Thyroid gland (tissue), 4 donors: ENCODE data around the gene GOLGA2.

ENCODE experiments used
- POLR2A ChIP-seq, 2 donors: fragments of 450-650 bp; IDR thresholded peaks; one replicate each; pipeline ENCODE4 v1.6.1; 2017; ENCODE audit warnings: antibody characterized with exemption in 2 of 2, mild to moderate bottlenecking in 2 of 2, moderate library complexity in 1 of 2
- TF ChIP-seq, protein P1 (sequence below), 6 experiments: fragments of 200-600 bp in 3 of 6; fragments of 450-650 bp in 3 of 6; sonication (generic) in 3 of 6; IDR thresholded peaks; one replicate each; pipeline ENCODE4 v1.5.1; 2016 to 2019; ENCODE audit warnings: antibody characterized with exemption in 6 of 6, mild to moderate bottlenecking in 2 of 6, inconsistent platforms in 1 of 6, moderate library complexity in 1 of 6

DNA sequence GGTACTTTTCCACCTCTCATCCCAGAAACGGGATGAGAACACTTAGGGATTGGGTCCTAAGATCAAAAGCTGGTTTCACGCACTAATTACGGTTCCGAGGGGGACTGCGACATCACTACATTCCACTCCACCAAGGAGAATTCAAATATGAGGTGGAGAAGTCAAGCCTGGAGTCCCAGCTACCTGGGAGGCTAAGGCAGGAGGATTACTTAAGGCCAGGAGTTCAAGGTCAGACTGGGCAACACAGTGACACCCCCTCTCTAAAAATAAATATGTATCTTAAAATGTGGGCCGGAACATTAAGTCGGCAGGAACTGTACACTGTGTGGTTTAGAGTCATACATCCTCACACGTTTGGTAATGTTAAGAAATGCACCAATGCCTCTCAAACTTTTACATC lies 1.6 kb downstream of the GOLGA2 start:
- TF ChIP-seq, protein P1, sequence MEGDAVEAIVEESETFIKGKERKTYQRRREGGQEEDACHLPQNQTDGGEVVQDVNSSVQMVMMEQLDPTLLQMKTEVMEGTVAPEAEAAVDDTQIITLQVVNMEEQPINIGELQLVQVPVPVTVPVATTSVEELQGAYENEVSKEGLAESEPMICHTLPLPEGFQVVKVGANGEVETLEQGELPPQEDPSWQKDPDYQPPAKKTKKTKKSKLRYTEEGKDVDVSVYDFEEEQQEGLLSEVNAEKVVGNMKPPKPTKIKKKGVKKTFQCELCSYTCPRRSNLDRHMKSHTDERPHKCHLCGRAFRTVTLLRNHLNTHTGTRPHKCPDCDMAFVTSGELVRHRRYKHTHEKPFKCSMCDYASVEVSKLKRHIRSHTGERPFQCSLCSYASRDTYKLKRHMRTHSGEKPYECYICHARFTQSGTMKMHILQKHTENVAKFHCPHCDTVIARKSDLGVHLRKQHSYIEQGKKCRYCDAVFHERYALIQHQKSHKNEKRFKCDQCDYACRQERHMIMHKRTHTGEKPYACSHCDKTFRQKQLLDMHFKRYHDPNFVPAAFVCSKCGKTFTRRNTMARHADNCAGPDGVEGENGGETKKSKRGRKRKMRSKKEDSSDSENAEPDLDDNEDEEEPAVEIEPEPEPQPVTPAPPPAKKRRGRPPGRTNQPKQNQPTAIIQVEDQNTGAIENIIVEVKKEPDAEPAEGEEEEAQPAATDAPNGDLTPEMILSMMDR (IDR thresholded peaks at IDR 0.05): no peak
- TF ChIP-seq POLR2A (IDR thresholded peaks at IDR 0.05): no peak
